ENCODE results near the gene APLP1.

Gene APLP1

GRCh38 chr19:35894342-35894741 lies 26.0 kb downstream of the APLP1 start:
- no peak for TF ChIP-seq CTCF (conservative IDR thresholded peaks at IDR 0.05; ENCODE audit: low read depth, low read length)
- no peak overlapping the region for H3K4me3 ChIP-seq (ENCODE audit: low read depth, low read length)
- DNase-seq (ENCODE audit: low read depth): no peak

DNA sequence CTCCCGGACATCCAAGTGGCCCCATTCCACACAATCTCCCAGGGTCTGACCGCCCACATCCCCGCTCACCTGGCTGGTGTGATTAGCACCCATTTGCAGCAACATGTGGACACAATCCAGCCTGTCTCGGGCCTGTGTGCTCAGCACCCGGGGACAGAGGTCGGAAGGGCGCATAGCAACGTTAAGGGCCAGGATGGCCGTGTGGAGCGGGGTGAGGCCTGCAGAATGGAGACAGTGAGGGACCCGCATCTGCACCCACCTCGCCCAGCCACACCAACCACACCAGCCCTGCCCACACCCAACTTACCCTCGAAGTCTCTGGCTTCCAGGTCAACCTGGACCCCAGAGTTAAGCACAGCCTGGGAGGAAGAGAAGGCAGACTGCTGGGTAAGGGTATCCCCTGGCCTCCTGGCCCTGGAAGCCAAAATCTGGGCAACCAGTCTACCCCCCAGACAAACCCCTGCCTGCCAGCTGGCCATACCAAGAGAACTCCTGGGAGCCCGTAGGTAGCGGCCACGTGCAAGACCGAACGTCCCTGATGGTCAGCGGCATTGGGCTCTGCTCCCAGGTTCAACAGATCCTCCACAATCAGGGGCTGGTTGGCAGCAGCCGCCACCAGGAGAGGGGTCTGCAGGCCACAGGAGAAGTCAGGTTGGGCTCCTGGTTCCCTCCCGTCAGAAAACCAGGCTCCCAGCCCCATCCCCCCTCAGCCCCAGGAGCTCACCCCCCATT lies 27.7 kb downstream of the APLP1 start:
- no peak for DNase-seq (ENCODE audit: low read depth)
- TF ChIP-seq CTCF (conservative IDR thresholded peaks at IDR 0.05; ENCODE audit: low read depth, low read length): no peak
- no peak overlapping the region for H3K4me3 ChIP-seq (ENCODE audit: low read depth, low read length)

GRCh38 chr19:35896643-35897040 lies 28.3 kb downstream of the APLP1 start:
- no peak for TF ChIP-seq CTCF (conservative IDR thresholded peaks at IDR 0.05; ENCODE audit: low read depth, low read length)
- no peak overlapping the region for H3K4me3 ChIP-seq (ENCODE audit: low read depth, low read length)
- DNase-seq (ENCODE audit: low read depth): no peak

- DNase-seq (ENCODE audit: low read depth): no peak
- H3K4me3 ChIP-seq (ENCODE audit: low read depth, low read length): peak overlapping the region; percentile 76
- no peak for TF ChIP-seq CTCF (conservative IDR thresholded peaks at IDR 0.05; ENCODE audit: low read depth, low read length)
These were observed 29.5 kb downstream of the APLP1 start for GRCh38 chr19:35897706-35898451.

DNA sequence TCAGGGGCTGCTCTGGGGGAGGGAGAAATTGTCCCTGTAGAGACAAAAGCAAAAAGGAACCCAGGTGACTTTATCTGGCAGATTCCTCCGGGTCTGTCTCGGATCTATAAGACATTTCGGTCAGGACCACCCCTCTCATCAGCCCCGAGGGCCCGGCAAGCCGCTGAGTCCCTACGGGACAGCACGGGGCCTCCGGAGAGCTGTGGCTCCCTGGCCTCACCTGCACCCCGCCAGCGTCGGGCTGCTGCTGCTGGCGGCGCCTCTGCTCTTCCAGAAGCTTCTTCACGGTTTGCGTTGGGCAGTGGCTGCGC lies 30.1 kb downstream of the APLP1 start:
- TF ChIP-seq CTCF (conservative IDR thresholded peaks at IDR 0.05; ENCODE audit: low read depth, low read length): no peak
- peak overlapping the region; percentile 76 for H3K4me3 ChIP-seq (ENCODE audit: low read depth, low read length)
- peak; percentile 9 for DNase-seq (ENCODE audit: low read depth)

DNA sequence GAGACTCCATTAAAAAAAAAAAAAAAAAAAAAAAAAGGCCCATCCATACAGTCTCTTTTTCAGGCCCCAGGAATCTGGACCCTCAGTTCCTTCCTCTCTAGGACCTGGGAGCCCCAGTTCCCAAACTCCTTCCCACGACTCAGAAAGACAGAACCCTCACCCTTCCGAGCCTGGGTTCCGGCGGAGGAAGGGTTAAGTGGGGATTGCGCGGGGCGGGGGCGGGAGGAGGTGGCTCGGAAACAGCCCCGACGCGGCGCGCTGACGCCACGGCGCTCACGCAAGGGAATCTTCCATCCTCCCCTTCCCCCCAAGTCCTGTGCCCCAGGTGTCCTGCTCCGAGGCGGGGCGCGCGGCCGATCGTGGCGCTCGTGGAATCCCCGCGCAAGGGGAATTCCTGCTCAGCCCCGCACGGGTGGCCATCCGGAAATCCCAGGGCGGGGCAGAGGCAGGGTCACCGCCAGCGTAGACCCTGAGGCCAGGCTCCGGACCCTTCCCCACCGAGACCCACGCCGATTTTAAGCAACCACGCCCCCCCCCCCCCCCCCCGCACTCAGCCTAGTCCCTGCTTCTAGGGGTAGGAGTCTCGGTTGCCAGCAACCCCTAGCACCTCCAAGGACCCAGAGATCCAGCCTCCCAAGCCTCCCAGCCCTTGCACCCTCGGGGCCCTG lies 31.3 kb downstream of the APLP1 start:
- H3K4me3 ChIP-seq (ENCODE audit: low read depth, low read length): peak overlapping the region; percentile 76
- TF ChIP-seq CTCF (conservative IDR thresholded peaks at IDR 0.05; ENCODE audit: low read depth, low read length): no peak
- DNase-seq (ENCODE audit: low read depth): peak; percentile 86
